ENCODE measurements around the gene GAREM1. TPM values are rescaled to one million over a fixed set of nuclear protein-coding genes. Genes with fewer than 3 reads are reported as not detected.

The GAREM1 gene
- total RNA-seq, 5 donors from 2014 or later (not counting 1 experiment from before 2014, with no cell fraction given): 0.26 to 0.41 (median 0.33) TPM

- Mint-ChIP-seq H3K27me3 (peaks cover 11 to 22% of the 10 kb centered on the region in 2 donors), H3K27ac (no peak overlapping the region), H3K36me3 (no peaks in the 10 kb centered on the region), H3K9me3 (no peaks in the 10 kb centered on the region), H3K4me3 (no peak overlapping the region), H3K4me1 (peaks cover 16 to 29% (median 29%) of the 10 kb centered on the region in 3 donors)
- POLR2A ChIA-PET: interaction anchor here in 1 of 2 donors (0.6 kb wide), 1 partner anchor 338 kb away, joined by 8 read pairs; no protein-coding TSS in a partner anchor
- H3K27ac ChIP-seq (ENCODE audit: low read length): no peak overlapping the region
- no peak overlapping the region for H3K4me3 ChIP-seq (ENCODE audit: control insufficient read depth in 1 of 2, extremely low read depth in 1 of 2, low read length in 1 of 2)
- no peaks in the 10 kb centered on the region for H3K36me3 ChIP-seq (ENCODE audit: control insufficient read depth in 2 of 2, extremely low read depth in 1 of 2, insufficient read depth in 1 of 2, low read length in 1 of 2)
- H3K9me3 ChIP-seq: no peaks in the 10 kb centered on the region
- peaks cover 9 to 14% of the 10 kb centered on the region in 2 experiments for H3K27me3 ChIP-seq (replicated peaks in 1 of 2; ENCODE audit: control insufficient read depth in 2 of 2, extremely low read depth in 1 of 2, insufficient read depth in 2 of 2, low read length in 1 of 2)
- CTCF ChIA-PET: interaction anchor here in 1 of 2 donors (0.8 kb wide), 1 partner anchor 701 kb away, joined by 3 read pairs; no protein-coding TSS in a partner anchor
- DNase-seq: no peak
- H3K4me1 ChIP-seq (ENCODE audit: control insufficient read depth in 1 of 2, extremely low read depth in 1 of 2, insufficient read depth in 2 of 2, low read length in 2 of 2): peaks cover 8 to 20% of the 10 kb centered on the region in 2 experiments
- ATAC-seq (replicated peaks in 1 of 4): no peak
These were observed 2.6 kb upstream of the GAREM1 start for GRCh38 chr18:32473325-32473724.

- Mint-ChIP-seq H3K4me3 (no peak overlapping the region), H3K27me3 (peaks cover 15 to 26% of the 10 kb centered on the region in 2 donors), H3K27ac (no peak overlapping the region), H3K4me1 (peaks cover 21 to 34% (median 32%) of the 10 kb centered on the region in 3 donors), H3K9me3 (no peaks in the 10 kb centered on the region), H3K36me3 (no peaks in the 10 kb centered on the region)
- peaks cover 9 to 15% of the 10 kb centered on the region in 2 experiments for H3K27me3 ChIP-seq (replicated peaks in 1 of 2; ENCODE audit: control insufficient read depth in 2 of 2, extremely low read depth in 1 of 2, insufficient read depth in 2 of 2, low read length in 1 of 2)
- no peaks in the 10 kb centered on the region for H3K36me3 ChIP-seq (ENCODE audit: control insufficient read depth in 2 of 2, extremely low read depth in 1 of 2, insufficient read depth in 1 of 2, low read length in 1 of 2)
- peaks cover 8 to 20% of the 10 kb centered on the region in 2 experiments for H3K4me1 ChIP-seq (ENCODE audit: control insufficient read depth in 1 of 2, extremely low read depth in 1 of 2, insufficient read depth in 2 of 2, low read length in 2 of 2)
- 33% methylated on average over 1 of the region's 1 CpG for WGBS (ENCODE audit: insufficient coverage)
- ATAC-seq (replicated peaks in 1 of 4) (no peak), DNase-seq (no peak)
- POLR2A ChIA-PET: interaction anchor here (0.6 kb wide), 2 partner anchors 323 to 338 kb away, joined by 3 to 8 read pairs; no protein-coding TSS in a partner anchor
- no peaks in the 10 kb centered on the region for H3K9me3 ChIP-seq
- CTCF ChIA-PET: interaction anchor here in 1 of 2 donors (0.6 to 0.8 kb wide), 2 partner anchors 31 to 701 kb away, joined by 3 read pairs; no protein-coding TSS in a partner anchor
- H3K4me3 ChIP-seq (ENCODE audit: control insufficient read depth in 1 of 2, extremely low read depth in 1 of 2, low read length in 1 of 2): no peak overlapping the region
- no peak overlapping the region for H3K27ac ChIP-seq (ENCODE audit: low read length)
These were observed 2.2 kb upstream of the GAREM1 start for GRCh38 chr18:32472841-32473240.

- POLR2A ChIA-PET: no interaction called here
- H3K4me1 Mint-ChIP-seq: peaks cover 22 to 35% (median 32%) of the 10 kb centered on the region in 3 donors
- peaks cover 8 to 20% of the 10 kb centered on the region in 2 experiments for H3K4me1 ChIP-seq (ENCODE audit: control insufficient read depth in 1 of 2, extremely low read depth in 1 of 2, insufficient read depth in 2 of 2, low read length in 2 of 2)
- H3K4me3 Mint-ChIP-seq: peak overlapping the region in 1 of 3 donors; percentile 77
- no peaks in the 10 kb centered on the region for H3K36me3 ChIP-seq (ENCODE audit: control insufficient read depth in 2 of 2, extremely low read depth in 1 of 2, insufficient read depth in 1 of 2, low read length in 1 of 2)
- H3K4me3 ChIP-seq (ENCODE audit: control insufficient read depth in 1 of 2, extremely low read depth in 1 of 2, low read length in 1 of 2): peak overlapping the region; percentile 36 to 58
- no peak overlapping the region for H3K27ac Mint-ChIP-seq
- CTCF ChIA-PET: interaction anchor here in 1 of 2 donors (0.6 to 1.7 kb wide), 4 partner anchors 61 to 312 kb away, joined by 3 to 10 read pairs (median 6); no protein-coding TSS in a partner anchor
- no peaks in the 10 kb centered on the region for H3K36me3 Mint-ChIP-seq
- H3K27ac ChIP-seq (ENCODE audit: low read length): no peak overlapping the region
- peaks cover 9 to 11% of the 10 kb centered on the region in 2 experiments for H3K27me3 ChIP-seq (replicated peaks in 1 of 2; ENCODE audit: control insufficient read depth in 2 of 2, extremely low read depth in 1 of 2, insufficient read depth in 2 of 2, low read length in 1 of 2)
- DNase-seq (no peak), ATAC-seq (replicated peaks in 1 of 4) (no peak)
- peaks cover 27 to 47% of the 10 kb centered on the region in 2 donors for H3K27me3 Mint-ChIP-seq
- H3K9me3 ChIP-seq: no peaks in the 10 kb centered on the region
- WGBS (ENCODE audit: insufficient coverage): under 1% methylated on average over 46 of the region's 47 CpGs
- H3K9me3 Mint-ChIP-seq: no peaks in the 10 kb centered on the region
These were observed 295 bp downstream of the GAREM1 start for GRCh38 chr18:32470460-32470713.

GRCh38 chr18:32469691-32470459 is 807 bp downstream of the GAREM1 start:
- Histone ChIP-seq H3K36me3 (ENCODE audit: control insufficient read depth in 2 of 2, extremely low read depth in 1 of 2, insufficient read depth in 1 of 2, low read length in 1 of 2) (no peaks in the 10 kb centered on the region), H3K9me3 (no peaks in the 10 kb centered on the region), H3K27me3 (replicated peaks in 1 of 2; ENCODE audit: control insufficient read depth in 2 of 2, extremely low read depth in 1 of 2, insufficient read depth in 2 of 2, low read length in 1 of 2) (peaks cover 9 to 11% of the 10 kb centered on the region in 2 experiments), H3K4me1 (ENCODE audit: control insufficient read depth in 1 of 2, extremely low read depth in 1 of 2, insufficient read depth in 2 of 2, low read length in 2 of 2) (peaks cover 8 to 20% of the 10 kb centered on the region in 2 experiments), H3K4me3 (ENCODE audit: control insufficient read depth in 1 of 2, extremely low read depth in 1 of 2, low read length in 1 of 2) (peak overlapping the region; percentile 36 to 58), H3K27ac (ENCODE audit: low read length) (no peak overlapping the region)
- Mint-ChIP-seq H3K4me1 (peaks cover 22 to 35% (median 32%) of the 10 kb centered on the region in 3 donors), H3K36me3 (no peaks in the 10 kb centered on the region), H3K27me3 (peaks cover 32 to 50% of the 10 kb centered on the region in 2 donors), H3K9me3 (no peaks in the 10 kb centered on the region), H3K4me3 (peak overlapping the region; percentile 77 to 80 (median 77)), H3K27ac (no peak overlapping the region)
- POLR2A ChIA-PET: interaction anchor here in 1 of 2 donors (0.5 kb wide), 1 partner anchor 334 kb away, joined by 7 read pairs; no protein-coding TSS in a partner anchor
- DNase-seq (peak in 4 of 35 experiments; percentile 2 to 11 (median 6)), ATAC-seq (replicated peaks in 1 of 4) (peak in 2 of 4 experiments; percentile 3 to 4)
- CTCF ChIA-PET: interaction anchor here (1.0 to 1.7 kb wide), 2 partner anchors 80 to 312 kb away, joined by 4 to 9 read pairs; no protein-coding TSS in a partner anchor
- WGBS (ENCODE audit: insufficient coverage): 3% methylated on average over 38 of the region's 41 CpGs

- peak overlapping the region; percentile 77 to 80 (median 77) for H3K4me3 Mint-ChIP-seq
- POLR2A ChIA-PET: no interaction called here
- H3K4me1 ChIP-seq (ENCODE audit: control insufficient read depth in 1 of 2, extremely low read depth in 1 of 2, insufficient read depth in 2 of 2, low read length in 2 of 2): peaks cover 8 to 20% of the 10 kb centered on the region in 2 experiments
- peak in 2 of 35 experiments; percentile 3 to 26 for DNase-seq
- H3K36me3 Mint-ChIP-seq: no peaks in the 10 kb centered on the region
- WGBS (ENCODE audit: insufficient coverage): 41% methylated on average over 4 of the region's 8 CpGs
- no peak for ATAC-seq (replicated peaks in 1 of 4)
- CTCF ChIA-PET: interaction anchor here (0.6 to 1.0 kb wide), 2 partner anchors 80 to 1107 kb away, joined by 3 to 4 read pairs; no protein-coding TSS in a partner anchor
- peaks cover 22 to 35% (median 32%) of the 10 kb centered on the region in 3 donors for H3K4me1 Mint-ChIP-seq
- H3K27ac Mint-ChIP-seq: peak overlapping the region in 1 of 2 donors; percentile 21
- peaks cover 10 to 11% of the 10 kb centered on the region in 2 experiments for H3K27me3 ChIP-seq (replicated peaks in 1 of 2; ENCODE audit: control insufficient read depth in 2 of 2, extremely low read depth in 1 of 2, insufficient read depth in 2 of 2, low read length in 1 of 2)
- H3K27me3 Mint-ChIP-seq: peaks cover 39 to 57% of the 10 kb centered on the region in 2 donors
- no peaks in the 10 kb centered on the region for H3K9me3 ChIP-seq
- no peaks in the 10 kb centered on the region for H3K9me3 Mint-ChIP-seq
- no peak overlapping the region for H3K4me3 ChIP-seq (ENCODE audit: control insufficient read depth in 1 of 2, extremely low read depth in 1 of 2, low read length in 1 of 2)
- no peaks in the 10 kb centered on the region for H3K36me3 ChIP-seq (ENCODE audit: control insufficient read depth in 2 of 2, extremely low read depth in 1 of 2, insufficient read depth in 1 of 2, low read length in 1 of 2)
- no peak overlapping the region for H3K27ac ChIP-seq (ENCODE audit: low read length)
These were observed 1.5 kb downstream of the GAREM1 start for GRCh38 chr18:32469190-32469651.

- H3K4me3 Mint-ChIP-seq: peak overlapping the region in 2 of 3 donors; percentile 31 to 77
- Histone ChIP-seq H3K27me3 (replicated peaks in 1 of 2; ENCODE audit: control insufficient read depth in 2 of 2, extremely low read depth in 1 of 2, insufficient read depth in 2 of 2, low read length in 1 of 2) (peaks cover 7 to 14% of the 10 kb centered on the region in 2 experiments), H3K9me3 (no peaks in the 10 kb centered on the region), H3K36me3 (ENCODE audit: control insufficient read depth in 2 of 2, extremely low read depth in 1 of 2, insufficient read depth in 1 of 2, low read length in 1 of 2) (no peaks in the 10 kb centered on the region), H3K27ac (ENCODE audit: low read length) (no peak overlapping the region), H3K4me1 (ENCODE audit: control insufficient read depth in 1 of 2, extremely low read depth in 1 of 2, insufficient read depth in 2 of 2, low read length in 2 of 2) (peaks cover 8 to 20% of the 10 kb centered on the region in 2 experiments), H3K4me3 (ENCODE audit: control insufficient read depth in 1 of 2, extremely low read depth in 1 of 2, low read length in 1 of 2) (no peak overlapping the region)
- no peaks in the 10 kb centered on the region for H3K9me3 Mint-ChIP-seq
- ATAC-seq (replicated peaks in 1 of 4) (no peak), DNase-seq (no peak)
- H3K27ac Mint-ChIP-seq: no peak overlapping the region
- no peaks in the 10 kb centered on the region for H3K36me3 Mint-ChIP-seq
- CTCF ChIA-PET: interaction anchor here in 1 of 2 donors (0.6 kb wide), 1 partner anchor 307 kb away, joined by 3 read pairs; no protein-coding TSS in a partner anchor
- peaks cover 40 to 58% of the 10 kb centered on the region in 2 donors for H3K27me3 Mint-ChIP-seq
- H3K4me1 Mint-ChIP-seq: peaks cover 22 to 35% (median 32%) of the 10 kb centered on the region in 3 donors
- no CpG with 5 or more reads among the region's 3 CpGs for WGBS (ENCODE audit: insufficient coverage)
- POLR2A ChIA-PET: interaction anchor here in 1 of 2 donors (0.5 kb wide), 1 partner anchor 70 kb away, joined by 3 read pairs; no protein-coding TSS in a partner anchor
These were observed 2.4 kb downstream of the GAREM1 start for GRCh38 chr18:32468147-32468845.

Measured in T-cell (primary cell).